Measurements from ENCODE around the gene ATG2A.

ATG2A gene

DNA sequence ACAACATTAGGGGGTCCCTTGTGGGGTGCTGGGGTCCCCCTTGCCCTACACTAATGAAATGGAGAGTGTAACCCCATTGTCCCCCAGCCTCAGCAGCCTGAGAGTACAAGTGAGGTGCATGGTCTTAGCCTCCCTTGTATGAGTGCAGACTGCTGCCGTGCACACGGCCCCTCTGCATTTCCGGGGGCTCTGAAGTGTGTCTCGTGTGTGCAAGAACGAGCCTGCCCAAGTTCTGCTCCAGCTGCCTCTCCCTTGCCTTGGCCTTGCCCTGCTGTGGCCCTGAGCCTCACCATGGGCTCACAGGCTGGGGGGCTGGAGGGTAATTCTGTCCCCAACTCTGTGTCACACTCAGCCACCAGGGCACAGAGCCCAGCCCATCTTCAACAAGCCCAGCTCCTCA, 33.4 kb downstream of the ATG2A start:
- no peak for DNase-seq

DNA sequence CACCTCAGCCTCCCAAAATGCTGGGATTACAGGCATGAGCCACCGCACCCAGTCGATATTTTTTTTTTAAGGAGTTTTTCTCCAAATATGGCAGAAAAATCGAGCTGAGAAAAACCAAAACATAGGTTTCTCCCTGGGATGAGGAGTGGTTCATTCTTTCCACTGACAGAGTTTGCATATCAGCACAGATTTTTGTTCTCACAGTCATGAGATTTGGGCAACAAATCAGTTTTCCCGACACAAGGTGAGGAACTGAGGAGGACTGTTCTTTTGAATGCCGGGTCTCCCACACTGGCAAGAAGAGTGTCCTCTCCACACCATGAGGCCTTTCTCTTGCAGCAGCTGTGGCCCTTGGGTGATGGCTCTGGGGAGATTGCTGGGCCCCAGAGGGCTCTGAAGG, 34.8 kb downstream of the ATG2A start:
- DNase-seq = no peak

DNA sequence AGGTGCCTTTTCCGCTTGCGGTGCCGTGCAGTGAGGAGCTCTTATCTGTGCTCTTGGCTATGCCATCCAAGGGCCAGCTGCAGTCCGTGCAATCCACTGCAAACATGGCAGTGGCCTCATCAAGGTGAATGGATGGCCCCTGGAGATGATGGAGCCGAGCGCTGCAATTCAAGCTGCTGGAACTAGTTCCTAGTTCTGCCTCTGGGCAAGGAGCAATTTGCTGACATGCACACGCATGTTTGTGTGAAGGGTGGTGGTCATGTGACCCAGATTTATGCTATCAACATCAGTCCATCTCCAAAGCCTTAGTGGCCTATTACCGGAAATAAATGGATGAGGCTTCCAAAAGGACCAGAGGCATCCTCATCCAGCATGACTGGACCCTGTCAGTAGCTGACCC, 35.5 kb downstream of the ATG2A start:
- peak; percentile 47 to 76 (median 73) for DNase-seq

DNA sequence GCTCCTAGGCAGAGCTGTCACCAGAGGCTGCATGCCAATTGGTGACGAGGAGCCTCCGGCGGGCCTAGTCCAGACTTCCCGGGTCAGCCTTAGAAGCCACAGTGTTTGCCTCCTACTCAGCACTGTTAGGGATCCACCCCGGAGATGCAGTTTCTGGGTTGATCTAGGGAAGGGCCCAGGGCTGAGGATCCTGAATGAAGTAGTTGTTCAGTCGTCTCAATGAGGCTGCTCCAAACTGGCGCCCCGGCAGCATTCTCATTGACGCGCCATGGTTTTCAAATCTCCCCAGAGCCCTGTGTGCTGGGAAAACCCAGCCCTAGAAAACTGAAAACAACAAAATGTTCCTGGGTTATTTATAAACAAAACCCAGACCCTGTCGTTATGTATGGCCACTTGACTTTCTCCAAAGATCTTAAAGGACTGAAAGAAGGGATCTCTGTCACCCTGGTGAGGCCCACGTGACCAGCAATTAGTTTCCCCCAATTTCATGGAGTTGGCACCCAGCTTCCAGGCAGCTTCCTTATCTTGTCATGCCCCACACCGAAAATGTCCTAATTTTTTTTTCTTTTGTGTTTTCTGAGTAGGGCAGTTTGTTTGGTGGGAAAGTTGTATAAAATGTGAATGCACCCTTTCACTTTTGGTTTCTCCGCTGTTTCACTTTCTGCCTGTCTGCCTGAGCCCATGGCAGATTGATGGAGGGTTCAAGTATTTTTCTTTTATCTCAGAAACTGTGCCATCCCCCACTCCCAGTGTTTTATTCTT, 36.6 kb downstream of the ATG2A start:
- peak in 1 of 3 experiments; percentile 10 for DNase-seq

DNA sequence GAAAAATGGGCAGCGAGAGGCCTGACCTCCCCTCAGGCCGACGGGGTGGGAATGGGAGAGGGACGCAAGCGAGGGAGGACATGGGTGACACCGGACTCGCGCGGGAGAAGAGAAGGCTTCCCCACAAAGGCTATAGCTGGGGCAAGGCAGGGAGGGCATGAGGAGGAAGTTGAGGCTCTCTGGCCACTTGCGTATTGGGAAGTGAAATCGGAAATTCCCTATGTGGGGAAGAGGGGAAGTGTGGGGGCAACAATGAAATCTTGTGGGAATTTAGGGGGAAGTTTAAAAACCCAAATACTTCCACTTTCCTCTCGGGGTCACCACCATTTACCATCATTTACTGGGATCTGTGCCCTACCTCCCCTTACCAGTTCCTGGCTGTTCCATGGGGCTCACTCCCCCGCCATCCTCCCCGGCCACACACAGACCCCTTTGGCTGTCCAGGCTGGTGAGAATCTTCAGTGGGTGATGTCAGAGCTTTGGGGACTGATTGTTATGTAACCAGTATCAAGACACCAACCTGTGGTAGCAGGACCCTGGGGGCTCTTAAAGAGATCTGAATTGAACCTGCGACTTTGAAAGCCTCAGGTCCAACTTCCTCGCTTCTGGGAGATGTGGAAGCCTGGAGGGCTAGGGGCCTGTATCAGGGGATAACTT, 37.6 kb downstream of the ATG2A start:
- peak in 1 of 3 experiments; percentile 43 for DNase-seq

DNA sequence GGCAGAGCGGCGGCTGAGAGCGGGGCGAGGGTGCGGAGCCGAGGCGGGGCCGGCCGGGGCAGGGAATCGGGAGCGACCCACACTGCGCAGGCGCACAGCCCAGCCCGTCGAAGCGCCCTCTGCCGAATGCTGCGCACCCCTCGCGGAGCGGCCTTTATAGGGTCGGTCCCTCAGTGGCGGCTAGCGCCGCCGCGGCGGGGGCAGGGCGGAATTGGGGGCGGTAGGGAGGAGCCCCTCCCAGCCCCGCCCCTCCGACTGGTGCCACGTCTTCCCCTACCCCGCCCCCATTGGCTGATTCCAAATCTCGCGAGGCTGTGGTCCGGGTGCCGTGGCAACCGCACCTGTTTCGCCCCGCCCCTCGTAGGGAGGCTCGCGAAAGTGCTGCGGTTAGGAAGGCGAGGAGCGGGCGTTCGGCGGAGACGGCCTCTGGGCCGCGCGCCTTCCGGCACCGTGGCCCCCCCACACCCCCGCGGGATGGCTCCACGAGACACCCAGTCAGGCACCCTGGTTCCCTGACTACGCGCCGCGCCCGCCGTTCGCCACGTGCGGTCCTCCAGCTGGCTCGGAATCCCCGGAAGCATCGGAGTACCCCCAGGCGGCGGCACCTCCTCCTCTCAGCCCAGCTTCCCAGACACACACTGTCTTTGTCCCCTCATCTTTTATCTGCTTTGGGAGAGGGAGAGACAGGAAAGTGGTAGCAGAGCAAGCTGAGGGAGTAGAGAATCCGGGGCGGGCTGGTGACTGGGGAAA, 38.3 kb downstream of the ATG2A start, which contains the start of gene EHD1:
Gene EHD1 (minus strand): TSS at position 128 of the 750 bp plus-strand sequence. CDS start 157 bp downstream, outside the sequence.
- DNase-seq = peak; percentile 99 to 100 (median 100)

DNA sequence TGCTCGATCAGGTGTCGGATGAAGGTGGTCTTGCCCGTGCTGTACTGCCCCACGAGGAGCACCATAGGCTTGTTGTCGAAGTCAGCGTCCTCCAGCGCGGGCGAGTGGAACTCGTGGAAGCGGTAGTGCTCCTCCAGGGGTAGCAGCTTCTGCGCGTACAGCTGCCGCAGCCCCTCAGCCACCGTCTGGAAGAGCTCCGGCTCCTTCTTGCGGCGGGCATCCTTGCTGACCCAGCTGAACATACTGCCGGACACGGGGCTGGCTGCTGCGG, 38.9 kb downstream of the ATG2A start:
- no peak for DNase-seq

DNA sequence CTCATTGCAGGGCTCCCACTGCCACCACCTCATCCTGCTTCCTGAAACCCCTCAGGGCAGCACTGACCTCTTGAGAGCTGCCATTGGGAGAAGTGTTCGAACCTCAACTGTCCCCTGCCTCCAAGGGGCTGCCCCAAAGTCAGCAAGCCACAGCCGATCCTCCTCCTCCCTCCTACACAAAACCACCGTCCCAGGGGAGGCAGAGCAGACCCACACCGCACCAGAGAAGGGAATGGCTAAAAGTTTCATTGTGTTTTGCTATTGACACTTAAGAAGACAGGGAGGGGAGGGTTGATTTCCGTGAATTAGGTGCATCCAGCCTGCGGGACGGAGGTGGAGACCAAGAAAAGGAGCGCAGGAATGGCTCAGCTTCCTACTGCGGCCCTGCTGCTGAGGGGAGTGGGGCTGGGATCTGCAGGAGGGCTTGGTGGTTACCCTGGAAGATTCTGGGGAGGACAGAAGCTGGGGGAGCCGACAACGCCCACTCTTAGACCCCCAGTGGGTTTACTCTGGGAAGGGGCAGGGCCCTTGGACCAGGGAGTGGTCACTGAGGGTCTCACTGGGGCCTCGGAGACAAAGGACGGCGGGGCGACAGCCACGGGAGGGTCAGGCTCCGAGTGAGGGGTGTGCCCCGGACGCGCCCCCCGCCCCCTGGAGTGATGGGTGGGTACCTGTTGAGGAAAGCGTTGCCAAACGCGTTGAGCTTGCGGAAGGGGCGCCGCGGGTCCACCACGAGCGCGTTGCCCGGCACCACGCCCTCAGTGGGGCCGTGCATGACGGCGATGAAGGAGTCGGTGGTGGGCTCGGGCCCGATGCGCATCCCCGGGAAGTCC, 39.4 kb downstream of the ATG2A start:
- DNase-seq = no peak

DNA sequence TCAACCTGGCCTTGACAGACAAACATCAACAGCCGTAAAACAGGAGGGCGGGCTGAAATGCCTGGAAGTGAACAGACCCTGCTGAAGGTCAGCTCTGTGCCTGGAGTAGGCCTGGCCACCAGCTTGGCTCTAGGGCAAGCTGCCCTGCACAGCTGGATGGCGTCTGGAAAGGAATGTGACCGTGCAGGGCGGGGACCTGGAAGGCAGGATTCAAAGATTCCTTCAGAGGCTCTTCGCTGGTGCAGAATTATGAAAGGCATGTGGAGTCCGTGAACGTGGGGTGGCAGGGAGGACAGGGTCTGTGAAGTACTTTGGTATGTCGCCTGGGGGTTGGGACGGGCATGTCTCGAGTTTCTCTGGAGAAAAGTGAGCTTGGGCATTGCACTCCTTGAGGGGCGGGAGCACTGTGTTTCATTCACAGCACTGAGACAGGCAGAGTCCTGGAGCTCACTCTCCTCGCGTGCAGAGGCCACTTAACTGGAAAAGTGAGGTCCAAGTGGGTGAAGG, 40.1 kb downstream of the ATG2A start:
- no peak for DNase-seq

DNA sequence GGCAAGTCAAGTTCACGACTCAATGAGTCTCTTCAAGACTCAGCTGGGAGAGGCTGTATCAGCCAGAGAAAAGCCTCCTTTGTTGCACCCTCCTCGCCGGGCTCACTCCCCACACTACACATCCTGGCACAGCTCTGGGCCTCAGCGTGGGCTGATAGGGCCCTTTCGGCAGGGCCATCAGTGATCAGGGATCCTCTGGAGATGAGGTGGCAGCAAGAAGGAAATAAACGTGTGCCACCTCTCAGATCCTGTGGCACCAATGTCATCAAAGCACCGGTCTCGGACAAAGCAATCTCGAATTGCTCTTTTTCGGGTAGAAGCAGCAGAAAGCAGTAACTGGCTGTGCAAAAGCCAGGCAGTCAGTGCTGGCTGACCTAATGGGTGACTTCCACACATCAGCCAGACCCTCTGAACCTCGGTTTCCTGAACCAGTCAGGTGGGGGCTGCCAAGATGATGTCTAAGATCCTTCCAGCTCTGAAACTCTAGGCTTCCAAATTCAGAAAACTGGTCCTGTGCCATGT, 40.7 kb downstream of the ATG2A start:
- no peak for DNase-seq

DNA sequence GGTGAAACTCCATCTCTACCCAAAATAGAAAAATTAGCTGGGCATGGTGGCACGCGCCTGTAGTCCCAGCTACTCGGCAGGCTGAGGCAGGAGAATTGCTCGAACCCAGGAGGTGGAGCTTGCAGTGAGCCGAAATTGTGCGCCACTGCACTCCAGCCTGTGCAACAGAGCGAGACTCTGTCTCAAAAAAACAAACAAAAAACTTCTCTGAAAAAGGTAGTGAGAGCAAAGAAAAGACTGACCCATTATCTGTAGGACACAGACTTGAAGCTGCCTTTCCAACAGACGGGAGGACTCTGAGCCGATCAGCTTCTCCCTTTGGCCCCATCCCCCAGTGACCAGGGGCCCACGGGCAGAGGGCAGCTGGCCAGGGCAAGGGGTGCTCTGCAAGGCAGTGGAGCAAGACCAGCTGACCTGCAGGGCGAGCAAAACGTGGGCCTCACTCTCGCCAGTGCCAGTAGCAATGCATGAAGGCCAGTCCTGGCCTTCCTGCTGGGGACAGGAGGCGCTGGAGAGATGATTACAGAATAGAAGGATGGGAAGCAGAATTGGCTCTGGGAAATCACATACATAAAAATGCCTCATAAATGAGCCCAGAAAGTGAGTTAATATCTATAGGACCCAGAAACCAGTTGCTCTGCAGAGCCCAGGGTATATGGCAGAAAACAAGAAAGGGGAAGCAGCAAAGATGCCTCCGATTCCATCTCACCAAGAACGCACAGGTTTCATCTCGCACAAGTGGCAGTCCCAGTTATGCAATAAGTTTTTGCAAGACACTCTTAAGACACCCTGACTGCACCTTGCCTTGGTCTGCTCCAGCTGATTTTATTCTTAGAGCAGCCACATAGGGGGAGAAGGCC, 41.4 kb downstream of the ATG2A start:
- DNase-seq = no peak

DNA sequence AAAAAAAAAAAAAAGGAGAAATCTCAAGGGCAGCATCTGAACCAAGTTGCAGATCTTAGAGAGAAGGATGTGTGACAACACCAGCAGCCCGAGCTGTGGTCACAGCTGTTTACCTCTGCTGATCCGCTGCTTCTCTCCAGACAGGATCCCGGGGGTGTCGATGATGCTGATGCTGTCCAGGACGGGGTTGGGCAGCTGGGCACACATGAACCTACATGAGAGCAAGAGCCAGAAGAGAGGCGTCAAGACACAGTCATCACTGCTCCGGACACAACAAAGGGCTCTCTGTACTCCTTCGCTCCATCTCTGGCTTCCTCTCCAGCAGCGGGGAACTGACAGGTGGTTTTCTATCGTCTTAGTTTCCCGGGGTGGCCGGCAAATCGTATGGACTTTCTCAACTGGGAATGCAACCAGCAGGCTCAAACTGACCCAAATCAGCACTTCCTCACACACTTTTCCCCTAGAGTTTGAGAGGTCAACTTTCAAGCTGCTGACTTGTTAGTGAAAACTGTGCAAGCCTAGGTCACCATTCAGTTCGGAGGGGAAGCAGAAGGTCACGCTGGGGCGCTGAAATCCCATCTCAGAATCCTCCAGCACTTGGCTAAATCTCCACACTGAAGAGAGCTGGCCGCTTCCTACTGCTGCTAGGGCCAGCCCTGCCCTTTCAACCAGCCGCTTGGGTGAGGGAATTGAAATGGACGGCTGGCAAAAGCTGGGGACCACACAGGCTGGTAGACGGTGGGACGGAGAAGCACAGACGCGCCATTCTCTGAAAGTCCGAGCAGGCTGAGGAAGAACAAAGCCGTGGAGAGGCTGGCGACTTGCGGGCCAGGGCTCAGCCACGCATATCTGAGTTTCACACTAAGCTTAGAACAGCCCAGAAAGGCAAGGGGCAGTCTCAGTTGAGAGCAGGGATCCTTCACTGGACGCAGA, 42.4 kb downstream of the ATG2A start:
- no peak for DNase-seq

DNA sequence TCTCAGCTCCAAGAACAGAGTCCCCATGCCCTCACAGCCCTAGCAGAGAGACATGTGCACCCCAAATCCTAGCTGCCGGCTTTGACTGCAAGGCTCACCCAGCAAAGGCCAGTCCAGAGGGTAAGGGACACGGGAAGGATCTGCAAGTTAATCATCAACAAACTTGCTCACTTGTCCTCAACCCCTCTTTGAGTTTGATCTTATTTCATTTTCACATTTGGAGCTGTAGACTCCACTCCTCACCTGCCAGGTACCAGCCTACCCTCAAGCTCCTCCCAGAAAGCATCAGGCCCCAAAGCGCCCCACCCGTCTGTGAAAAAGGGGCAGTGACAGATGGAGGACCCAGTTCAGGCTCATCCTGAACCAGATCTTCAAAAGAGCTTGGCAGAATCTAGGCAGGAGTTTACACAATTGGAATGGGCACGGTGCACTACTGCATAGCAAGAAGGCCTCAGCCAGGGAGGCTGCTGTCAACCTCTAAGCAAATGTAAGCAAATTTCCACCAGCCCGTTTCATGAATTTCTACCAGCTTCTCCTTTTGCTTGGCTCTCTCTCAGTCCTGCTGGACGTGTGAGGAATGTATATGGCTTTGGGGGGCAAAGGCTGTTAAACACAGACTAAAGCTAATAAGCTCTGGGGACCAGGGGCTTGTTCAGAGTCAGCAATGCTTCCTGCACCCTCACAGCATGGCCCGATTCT, 44.1 kb downstream of the ATG2A start:
- no peak for DNase-seq

DNA sequence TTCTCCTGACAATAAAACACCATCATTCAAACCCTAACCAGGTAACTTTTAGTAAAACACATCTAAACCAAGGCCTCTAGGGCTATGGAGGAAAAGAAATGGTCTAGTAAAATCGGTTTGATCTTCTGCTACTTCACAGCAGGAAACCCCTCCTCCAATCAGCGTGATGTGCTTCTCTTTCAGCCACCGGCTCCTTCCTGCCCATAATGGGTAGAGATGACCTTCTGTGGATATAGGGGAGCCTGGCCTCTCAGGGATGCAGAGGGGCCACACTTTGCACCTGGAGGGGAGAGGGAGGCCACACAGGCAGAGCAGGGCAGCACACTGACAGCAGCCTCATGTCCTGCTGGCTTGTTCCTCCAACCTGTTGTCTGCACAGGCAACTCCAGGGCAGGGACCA, 45.5 kb downstream of the ATG2A start:
- DNase-seq = no peak

DNA sequence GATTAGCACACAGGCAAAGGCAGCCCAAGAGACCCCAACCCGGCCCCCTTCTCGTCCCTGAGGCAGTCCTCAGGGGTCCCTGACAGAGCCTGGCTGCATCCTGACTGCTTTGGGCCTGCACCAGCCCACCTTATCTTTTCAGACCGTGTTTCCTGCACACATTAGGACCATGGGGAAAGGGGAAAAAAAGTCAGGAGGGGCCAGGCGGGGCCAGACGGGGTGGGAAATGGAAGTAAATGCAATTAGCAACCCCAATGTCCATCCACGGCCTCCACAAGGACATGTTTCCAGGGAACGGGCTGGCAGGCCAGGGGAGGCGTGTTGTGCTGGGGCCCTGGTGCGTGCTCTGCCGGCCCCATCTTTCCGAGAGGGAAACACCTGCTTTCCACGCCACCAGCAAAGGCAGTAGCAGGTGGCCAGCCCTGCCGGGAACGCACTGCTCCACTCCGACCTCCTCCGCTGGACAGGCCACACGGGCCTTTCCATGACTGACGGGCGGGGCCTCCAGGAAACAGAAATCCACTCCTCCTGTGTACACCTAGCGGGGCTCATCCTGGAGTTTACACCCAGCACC, 46.0 kb downstream of the ATG2A start:
- no peak for DNase-seq

DNA sequence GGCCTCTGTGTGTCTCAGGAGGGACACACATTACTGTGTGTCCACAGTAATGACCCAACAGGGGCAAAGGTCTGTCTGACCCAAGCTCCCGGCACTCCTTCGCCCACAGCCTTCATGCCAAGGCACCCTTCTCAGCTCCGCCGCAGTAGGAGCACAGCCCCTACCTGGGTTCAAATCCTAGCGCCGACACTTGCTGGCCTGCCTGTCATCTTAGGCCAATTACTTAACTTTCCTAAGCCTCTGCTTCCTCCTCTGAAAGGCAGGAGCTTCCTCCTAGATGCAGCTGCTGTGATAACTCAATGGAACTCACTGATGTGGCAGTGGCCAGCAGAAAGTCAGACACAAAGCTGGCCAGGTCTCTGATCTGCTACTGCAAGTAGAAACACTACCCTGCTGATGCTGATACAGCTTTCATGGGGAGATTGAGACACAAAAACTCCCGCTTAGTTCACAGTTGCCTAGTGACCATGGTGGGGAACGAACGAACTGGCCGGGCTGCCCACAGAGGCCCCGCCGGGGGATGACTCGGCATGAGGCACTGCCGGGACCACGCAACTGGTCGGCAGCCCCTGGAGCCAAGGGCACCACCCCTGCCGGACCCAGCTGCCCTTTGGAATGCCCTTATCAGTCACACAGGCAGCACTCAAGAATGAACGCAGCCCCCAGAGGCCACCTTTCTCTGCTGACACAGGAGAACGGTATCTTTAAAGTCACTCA, 46.7 kb downstream of the ATG2A start:
- no peak for DNase-seq

DNA sequence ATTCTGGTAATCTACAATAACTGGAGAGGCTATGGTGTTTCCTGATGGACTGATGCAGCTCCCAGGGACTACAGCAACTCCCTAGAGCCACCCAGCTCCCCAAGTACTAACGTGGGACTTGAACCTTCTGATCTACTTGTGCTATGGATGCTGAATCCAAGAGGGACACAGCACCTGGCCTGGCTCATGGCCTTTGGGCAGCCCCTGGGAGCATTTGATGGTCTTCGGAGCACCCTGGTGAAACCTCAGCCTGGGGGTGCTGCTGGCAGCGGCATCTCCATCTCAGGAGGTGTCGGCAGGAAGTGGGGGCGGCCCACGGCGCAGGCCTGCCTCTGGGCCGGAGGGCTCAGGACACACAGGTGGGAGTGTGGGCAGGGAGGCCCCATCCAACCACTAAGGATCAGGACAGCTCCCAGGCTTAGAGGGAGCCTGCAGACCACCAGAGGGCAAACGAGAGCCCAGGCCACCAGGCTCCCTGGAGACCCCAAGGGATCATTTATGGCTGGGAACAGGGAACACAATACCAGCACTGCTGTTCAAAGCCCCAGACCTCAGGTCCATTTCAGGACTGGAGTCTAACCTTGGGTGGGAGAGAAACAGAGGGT, 47.3 kb downstream of the ATG2A start:
- no peak for DNase-seq

DNA sequence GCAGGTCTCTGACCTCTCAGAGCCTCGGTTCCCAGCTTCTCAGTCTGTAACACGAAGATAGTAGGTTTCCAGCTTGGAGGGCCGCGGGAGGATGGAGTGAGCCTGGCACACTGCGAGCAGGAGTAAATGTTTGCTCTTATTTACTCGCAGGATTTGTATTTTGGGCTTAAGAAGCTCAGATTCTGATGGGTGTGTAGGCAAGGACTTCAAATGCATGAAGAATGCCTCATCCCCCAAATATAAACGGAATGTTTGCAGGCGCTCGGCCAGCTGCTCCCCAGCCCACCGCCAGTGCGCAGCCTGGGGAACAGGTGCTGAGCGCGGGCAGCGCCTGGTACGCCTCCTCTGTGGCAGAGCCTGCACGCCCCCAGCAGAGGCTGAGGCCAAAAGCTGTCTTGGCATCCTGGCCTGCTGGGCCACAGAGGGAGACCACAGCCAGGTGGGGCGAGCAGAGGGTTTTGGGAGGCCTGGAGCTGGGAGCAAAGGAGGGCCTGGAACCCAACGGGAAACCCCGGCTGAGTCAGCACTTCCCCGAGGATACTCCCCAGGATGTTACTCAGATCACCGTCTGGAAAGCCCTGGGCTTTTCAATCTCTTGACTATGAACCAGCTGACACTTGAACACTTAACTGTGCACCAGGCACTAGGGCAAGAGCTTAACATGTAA, 48.0 kb downstream of the ATG2A start:
- no peak for DNase-seq
